NCI-H2107 treated with DMSO at 0.1 percent for 48 hours (cell line): ENCODE results near the gene GGTA1.

ENCODE experiments used
- DNase-seq: peaks from one replicate; lab custom pipeline; 2025; ENCODE audit not compliant: unreplicated experiment; lab: John Stamatoyannopoulos, UW

The GGTA1 gene

GRCh38 chr9:121405899-121406298 lies 93.7 kb downstream of the GGTA1 start:
- DNase-seq: no peak
